Left colon (tissue), 2 donors: ENCODE measurements around the gene PTPDC1. TPM values are rescaled to one million over a fixed set of nuclear protein-coding genes. Genes with fewer than 3 reads are reported as not detected.

ENCODE experiments used
- total RNA-seq, 2 donors: library from RNA; stranded (reverse); fragmentation: NEBNext Ultra II Directional; extraction: Animal tissue kit (Norgen Biotek cat#: 25700); gene quantifications; one replicate each; pipeline ENCODE4 v1.2.1, GENCODE V29; 2021
- donor health status: DM: no; HTN: no; CAD: no.
- donor health status: DM: yes; HTN: yes; CAD: no.

Gene PTPDC1
- total RNA-seq, 2 donors from 2014 or later = 6.5 to 6.6 TPM

Other genes with a start within 250 kb of the PTPDC1 start
- gene BARX1, start 129.1 kb upstream of the PTPDC1 start, total RNA-seq = under 1 TPM in 1 of 2 donors, not detected in 1; 0.18 TPM
- gene ZNF169, start 174.8 kb downstream of the PTPDC1 start, total RNA-seq = 10 to 100 TPM in 1 of 2 donors, 1 to 10 TPM in 1; 9.5 to 10.2 TPM
- not detected for gene NUTM2F, start 244.2 kb downstream of the PTPDC1 start, total RNA-seq